Colonic mucosa (tissue), 4 donors: ENCODE results near the gene DLG2. TPM values are rescaled to one million over a fixed set of nuclear protein-coding genes. Genes with fewer than 3 reads are reported as not detected.

Source experiments
- DNase-seq: peaks from one replicate; pipeline ENCODE4 v3.0.0-alpha.2; 2020
- H3K27ac ChIP-seq: fragments of 200-600 bp; one replicate; pipeline ENCODE4 v1.8.0; 2021
- H3K27me3 ChIP-seq: fragments of 200-600 bp; one replicate; pipeline ENCODE4 v1.8.0; 2021
- H3K36me3 ChIP-seq: fragments of 200-600 bp; one replicate; pipeline ENCODE4 v1.8.0; 2021
- H3K4me1 ChIP-seq: fragments of 200-600 bp; one replicate; pipeline ENCODE4 v1.8.0; 2021; ENCODE audit warnings: mild to moderate bottlenecking
- H3K4me3 ChIP-seq: fragments of 200-600 bp; one replicate; pipeline ENCODE4 v1.8.0; 2021
- H3K9ac ChIP-seq, 2 donors: one replicate each; pipeline ENCODE4 v1.7.0; 2013; ENCODE audit warnings: control low read depth in 2 of 2, low read depth in 2 of 2, low read length in 2 of 2
- H3K9me3 ChIP-seq: fragments of 200-600 bp; one replicate; pipeline ENCODE4 v1.8.0; 2021
- CTCF ChIP-seq: fragments of 200-600 bp; IDR thresholded peaks from one replicate; pipeline ENCODE4 v1.8.0; 2022; ENCODE audit warnings: antibody characterized with exemption, mild to moderate bottlenecking
- intact Hi-C: fragments of 100-400 bp; cut with DNase I; formaldehyde crosslinking; loops from one replicate; pipeline ENCODE4 v1.14.1; 2022
- total RNA-seq, 2 donors: library from RNA; stranded (reverse); fragmentation: NEBNext Ultra II Directional in 1 of 2; extraction: Animal tissue kit (Norgen Biotek cat#: 25700) in 1 of 2; gene quantifications; one replicate each; pipeline ENCODE4 v1.2.1, GENCODE V29; 2021
- donor health status: healthy.
- donor health status: DM: no; HTN: no; CAD: no.
- donor health status: DM: no; HTN: no; CAD: no.

The DLG2 gene
- total RNA-seq, 2 donors from 2014 or later = 1.4 to 3.3 TPM

DNA sequence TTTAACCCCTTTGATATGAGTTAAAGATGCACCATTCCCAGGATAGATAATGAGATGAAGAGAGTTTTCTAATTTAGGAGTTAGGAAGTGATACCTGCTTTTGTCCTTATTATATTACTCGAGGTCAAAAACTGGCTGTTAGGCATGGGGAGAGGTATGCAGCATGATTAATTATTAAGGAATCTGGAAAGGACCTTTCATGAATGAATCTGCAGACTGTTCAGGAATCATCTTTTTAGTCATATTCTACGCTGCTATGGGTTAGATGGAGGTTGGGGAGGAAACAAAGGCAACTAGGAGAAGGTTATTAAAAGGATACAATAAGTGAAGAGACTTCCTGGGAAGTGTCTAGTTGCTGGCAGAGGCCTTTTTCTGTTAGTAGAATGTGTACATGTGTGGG, 1848.5 kb downstream of the DLG2 start:
- H3K9ac ChIP-seq = no peak overlapping the region
- no peaks in the 10 kb centered on the region for H3K36me3 ChIP-seq
- H3K9me3 ChIP-seq = no peaks in the 10 kb centered on the region
- intact Hi-C loops = no loop called here
- H3K4me3 ChIP-seq = no peak overlapping the region
- no peak for TF ChIP-seq CTCF
- no peak overlapping the region for H3K27ac ChIP-seq
- H3K4me1 ChIP-seq = no peaks in the 10 kb centered on the region
- DNase-seq = no peak
- no peaks in the 10 kb centered on the region for H3K27me3 ChIP-seq

- Histone ChIP-seq H3K27ac (no peak overlapping the region), H3K9ac (no peak overlapping the region), H3K36me3 (no peaks in the 10 kb centered on the region), H3K27me3 (no peaks in the 10 kb centered on the region), H3K4me1 (no peaks in the 10 kb centered on the region), H3K9me3 (no peaks in the 10 kb centered on the region), H3K4me3 (no peak overlapping the region)
- intact Hi-C loops = no loop called here
- no peak for TF ChIP-seq CTCF
- no peak for DNase-seq
These were observed 1852.9 kb downstream of the DLG2 start for GRCh38 chr11:83773950-83774880.

DNA sequence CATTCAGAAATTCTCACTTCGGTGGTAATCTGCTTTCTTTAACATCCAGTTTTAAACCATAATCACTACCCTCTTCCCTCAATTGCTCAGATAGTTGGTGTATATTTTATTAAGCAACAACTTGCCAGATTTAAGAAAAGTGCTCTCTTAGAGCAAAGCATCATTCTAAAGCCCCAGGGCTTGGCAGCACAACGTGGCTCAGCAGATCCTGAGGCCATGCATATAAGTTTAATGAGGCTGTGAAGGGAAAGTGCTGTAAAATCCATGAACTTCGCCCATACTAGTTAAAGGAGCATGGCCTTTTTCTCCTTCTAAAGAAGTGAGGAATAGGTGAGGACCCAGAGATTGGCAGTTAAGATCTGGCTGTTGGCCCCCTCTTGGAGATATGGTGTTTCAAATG, 1858.7 kb downstream of the DLG2 start:
- no peak for TF ChIP-seq CTCF
- Histone ChIP-seq H3K36me3 (no peaks in the 10 kb centered on the region), H3K9me3 (no peaks in the 10 kb centered on the region), H3K9ac (no peak overlapping the region), H3K27ac (no peak overlapping the region), H3K27me3 (no peaks in the 10 kb centered on the region), H3K4me3 (no peak overlapping the region), H3K4me1 (no peaks in the 10 kb centered on the region)
- intact Hi-C loops = no loop called here
- no peak for DNase-seq

DNA sequence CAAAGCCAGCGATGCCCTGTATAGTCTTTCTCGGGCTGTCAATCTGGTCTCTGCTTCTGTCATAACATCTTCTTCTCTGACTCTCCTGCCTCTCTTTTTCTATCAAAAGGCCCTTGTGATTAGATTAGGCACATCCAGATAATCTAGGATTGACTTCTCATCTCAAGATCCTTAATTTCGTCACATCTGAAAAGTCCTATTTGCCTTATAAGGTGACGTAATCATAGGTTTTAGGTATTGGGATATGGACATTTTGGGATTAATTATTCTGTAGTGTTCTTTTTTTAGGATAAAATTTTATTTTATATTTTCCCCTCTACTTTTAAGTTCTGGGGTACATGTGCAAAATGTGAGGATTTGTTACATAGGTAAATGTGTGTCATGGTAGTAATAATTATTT, 1860.2 kb downstream of the DLG2 start:
- Histone ChIP-seq H3K27me3 (no peaks in the 10 kb centered on the region), H3K9me3 (no peaks in the 10 kb centered on the region), H3K9ac (no peak overlapping the region), H3K4me3 (no peak overlapping the region), H3K4me1 (no peaks in the 10 kb centered on the region), H3K36me3 (no peaks in the 10 kb centered on the region), H3K27ac (no peak overlapping the region)
- DNase-seq = no peak
- TF ChIP-seq CTCF = no peak
- intact Hi-C loops = no loop called here

DNA sequence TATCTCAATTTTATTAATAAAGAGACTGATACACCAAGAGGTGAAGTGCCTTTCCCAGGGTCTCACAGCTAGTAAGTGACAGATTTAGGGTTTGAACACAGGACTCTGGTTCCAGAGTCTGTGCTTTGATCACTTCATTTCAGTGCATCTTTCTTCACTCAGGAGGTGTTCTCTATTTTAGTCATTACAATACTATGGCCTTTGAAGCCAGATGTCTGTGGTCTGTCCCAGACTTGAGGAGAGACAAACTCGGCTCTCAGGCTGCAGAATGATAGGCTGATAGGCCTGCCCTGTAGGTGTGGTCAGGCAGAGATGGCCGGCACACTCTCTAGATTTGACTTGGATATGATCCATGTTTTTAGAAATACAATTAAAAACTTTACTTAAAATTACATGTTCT, 1862.5 kb downstream of the DLG2 start:
- Histone ChIP-seq H3K4me1 (no peaks in the 10 kb centered on the region), H3K27me3 (no peaks in the 10 kb centered on the region), H3K27ac (no peak overlapping the region), H3K9ac (no peak overlapping the region), H3K9me3 (no peaks in the 10 kb centered on the region), H3K36me3 (no peaks in the 10 kb centered on the region), H3K4me3 (no peak overlapping the region)
- intact Hi-C loops = no loop called here
- no peak for TF ChIP-seq CTCF
- no peak for DNase-seq
